Measurements from ENCODE around the gene CEPT1.

DNA sequence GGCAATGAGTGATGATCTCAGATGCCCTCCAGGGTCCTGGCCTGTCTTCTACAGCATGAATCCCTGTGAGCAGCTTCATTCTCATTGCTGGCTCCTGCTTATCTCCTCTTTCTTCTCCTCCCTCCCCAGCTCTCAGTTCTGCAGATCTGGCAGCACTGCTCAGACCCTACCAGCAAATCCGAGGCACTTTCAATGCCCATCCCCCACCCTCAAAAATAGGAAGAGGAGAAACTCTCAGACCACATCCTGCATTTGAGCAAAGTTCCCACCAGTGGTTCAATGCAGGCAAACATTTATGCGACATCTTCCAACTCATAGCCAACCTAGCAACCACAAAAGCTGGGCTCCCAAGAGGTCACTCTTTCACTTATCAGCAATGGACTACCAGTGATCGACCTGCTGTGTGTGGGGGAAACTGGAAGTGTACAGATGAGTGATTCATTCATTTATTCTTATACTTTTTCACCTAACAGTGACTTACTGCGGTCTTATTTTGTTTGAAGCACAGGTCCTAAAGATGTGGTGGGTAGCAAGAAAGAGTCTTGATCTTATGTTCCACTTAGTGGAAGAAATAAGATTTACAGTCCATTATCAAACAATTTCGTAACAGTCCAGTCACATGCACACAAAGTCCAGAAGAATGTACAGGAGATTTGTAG is 81.7 kb downstream of the CEPT1 start:
- TF ChIP-seq, protein P1, sequence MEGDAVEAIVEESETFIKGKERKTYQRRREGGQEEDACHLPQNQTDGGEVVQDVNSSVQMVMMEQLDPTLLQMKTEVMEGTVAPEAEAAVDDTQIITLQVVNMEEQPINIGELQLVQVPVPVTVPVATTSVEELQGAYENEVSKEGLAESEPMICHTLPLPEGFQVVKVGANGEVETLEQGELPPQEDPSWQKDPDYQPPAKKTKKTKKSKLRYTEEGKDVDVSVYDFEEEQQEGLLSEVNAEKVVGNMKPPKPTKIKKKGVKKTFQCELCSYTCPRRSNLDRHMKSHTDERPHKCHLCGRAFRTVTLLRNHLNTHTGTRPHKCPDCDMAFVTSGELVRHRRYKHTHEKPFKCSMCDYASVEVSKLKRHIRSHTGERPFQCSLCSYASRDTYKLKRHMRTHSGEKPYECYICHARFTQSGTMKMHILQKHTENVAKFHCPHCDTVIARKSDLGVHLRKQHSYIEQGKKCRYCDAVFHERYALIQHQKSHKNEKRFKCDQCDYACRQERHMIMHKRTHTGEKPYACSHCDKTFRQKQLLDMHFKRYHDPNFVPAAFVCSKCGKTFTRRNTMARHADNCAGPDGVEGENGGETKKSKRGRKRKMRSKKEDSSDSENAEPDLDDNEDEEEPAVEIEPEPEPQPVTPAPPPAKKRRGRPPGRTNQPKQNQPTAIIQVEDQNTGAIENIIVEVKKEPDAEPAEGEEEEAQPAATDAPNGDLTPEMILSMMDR (IDR thresholded peaks at IDR 0.05; ENCODE audit: poor library complexity), result no peak
- TF ChIP-seq EZH2 (IDR thresholded peaks at IDR 0.05; ENCODE audit: borderline replicate concordance) (no peak), EZH2phosphoT487 (IDR thresholded peaks at IDR 0.05; ENCODE audit: low read depth, severe bottlenecking, unreplicated experiment) (no peak)

Measured in hepatocyte (in vitro differentiated cells).